ENCODE data around the gene DEF6.
"Not testable (repeated sequence)": the region's sequence is repeated elsewhere in the genome, so short reads cannot be mapped to it uniquely, and the experiment has no call there.

The DEF6 gene

GRCh38 chr6:35332074-35332887, 34.7 kb downstream of the DEF6 start:
- in situ Hi-C loops (cut with MboI; ENCODE audit: low sequenced_read_pairs), result not testable (repeated sequence)

DNA sequence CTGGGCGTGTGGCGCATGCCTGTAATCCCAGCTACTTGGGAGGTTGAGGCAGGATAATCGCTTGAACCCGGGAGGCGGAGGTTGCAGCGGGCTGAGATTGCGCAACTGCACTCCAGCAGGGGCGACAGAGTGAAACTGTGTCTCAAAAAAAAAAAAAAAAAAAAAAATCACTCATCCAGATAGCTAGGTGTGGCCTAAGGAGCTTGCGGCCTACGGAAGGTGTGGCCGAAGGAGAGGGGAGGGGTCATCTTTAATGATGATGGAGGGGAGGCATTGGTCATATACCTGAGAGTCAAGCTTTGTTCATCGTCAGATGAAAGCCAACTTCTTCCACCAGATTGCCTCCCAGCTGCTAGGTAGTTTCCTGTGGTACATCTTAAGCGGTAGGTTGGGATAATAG, 43.9 kb downstream of the DEF6 start:
- in situ Hi-C loops (cut with MboI; ENCODE audit: low sequenced_read_pairs), result loop anchor here (10.0 kb wide), 1 partner anchor 103 kb away; no protein-coding TSS in a partner anchor

GRCh38 chr6:35342258-35343091, 44.9 kb downstream of the DEF6 start, which contains the start of gene PPARD:
Gene PPARD, plus strand, starts transcription at chr6:35342558. Its CDS starts 68,530 bp downstream, at chr6:35411088.
- in situ Hi-C loops (cut with MboI; ENCODE audit: low sequenced_read_pairs), result loop anchor here (10.0 kb wide), 1 partner anchor 102 kb away; no protein-coding TSS in a partner anchor

DNA sequence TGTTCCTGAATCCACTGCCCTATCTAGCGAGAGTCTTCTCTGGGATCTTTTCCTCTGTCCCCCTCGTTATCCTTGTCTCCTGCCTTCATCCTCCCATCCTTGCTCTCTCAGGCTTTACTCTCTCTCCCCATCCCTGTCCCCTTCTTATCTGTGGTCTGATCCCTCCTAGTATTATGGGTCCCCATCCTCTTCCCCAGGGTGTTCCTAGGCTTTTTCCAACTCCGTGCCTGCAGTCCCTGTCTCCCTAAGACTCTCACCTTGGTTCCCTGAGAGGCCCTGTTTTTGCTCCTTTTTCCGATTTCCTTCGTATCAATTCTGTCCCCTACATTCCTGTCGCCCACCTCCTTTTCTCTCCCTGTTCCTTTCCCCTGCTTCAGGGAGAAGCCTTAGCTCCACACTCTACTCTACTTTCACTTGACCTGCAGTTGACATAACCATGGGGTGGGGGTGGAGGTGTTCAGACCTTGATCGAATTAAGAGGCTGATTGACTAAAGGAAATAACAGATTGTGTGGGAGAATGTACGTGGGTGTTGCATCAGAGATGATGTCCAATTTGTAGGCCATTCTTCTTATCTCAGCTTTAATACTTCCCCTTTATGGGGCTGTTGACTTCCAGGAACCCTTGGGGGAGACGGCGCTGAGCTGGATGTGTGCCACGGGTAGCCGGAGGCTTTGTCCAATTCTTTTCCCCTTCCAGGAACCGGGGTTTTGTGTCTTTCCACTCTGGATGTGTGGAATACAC, 45.6 kb downstream of the DEF6 start:
- in situ Hi-C loops (cut with MboI; ENCODE audit: low sequenced_read_pairs), result loop anchor here (10.0 kb wide), 1 partner anchor 102 kb away; no protein-coding TSS in a partner anchor

GRCh38 chr6:35343835-35344550, 46.4 kb downstream of the DEF6 start:
- in situ Hi-C loops (cut with MboI; ENCODE audit: low sequenced_read_pairs), result loop anchor here (10.0 kb wide), 1 partner anchor 101 kb away; no protein-coding TSS in a partner anchor

GRCh38 chr6:35351422-35351821, 53.8 kb downstream of the DEF6 start:
- in situ Hi-C loops (cut with MboI; ENCODE audit: low sequenced_read_pairs), result no loop called here

- in situ Hi-C loops (cut with MboI; ENCODE audit: low sequenced_read_pairs), result no loop called here
Observed at GRCh38 chr6:35352735-35353134, 55.1 kb downstream of the DEF6 start.

GRCh38 chr6:35354361-35355135, 56.9 kb downstream of the DEF6 start:
- in situ Hi-C loops (cut with MboI; ENCODE audit: low sequenced_read_pairs), result no loop called here

GRCh38 chr6:35356391-35356790, 58.8 kb downstream of the DEF6 start:
- in situ Hi-C loops (cut with MboI; ENCODE audit: low sequenced_read_pairs), result no loop called here

DNA sequence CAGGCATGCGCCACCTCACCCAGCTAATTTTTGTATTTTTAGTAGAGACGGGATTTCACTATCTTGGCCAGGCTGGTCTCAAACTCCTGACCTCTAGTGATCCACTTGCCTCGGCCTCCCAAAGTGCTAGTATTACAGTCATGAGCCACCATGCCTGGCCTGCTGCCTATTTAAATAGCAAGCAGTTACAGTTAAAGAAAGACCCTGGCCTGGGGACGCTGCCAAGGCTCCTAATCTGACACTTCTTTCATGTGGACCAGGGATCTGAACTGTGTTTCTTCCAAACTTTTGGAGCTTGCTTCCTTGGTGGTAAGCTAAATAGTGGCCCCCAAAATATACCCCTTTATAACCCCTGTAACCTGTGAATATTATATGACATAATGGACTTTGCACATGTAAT, 60.1 kb downstream of the DEF6 start:
- in situ Hi-C loops (cut with MboI; ENCODE audit: low sequenced_read_pairs), result no loop called here

DNA sequence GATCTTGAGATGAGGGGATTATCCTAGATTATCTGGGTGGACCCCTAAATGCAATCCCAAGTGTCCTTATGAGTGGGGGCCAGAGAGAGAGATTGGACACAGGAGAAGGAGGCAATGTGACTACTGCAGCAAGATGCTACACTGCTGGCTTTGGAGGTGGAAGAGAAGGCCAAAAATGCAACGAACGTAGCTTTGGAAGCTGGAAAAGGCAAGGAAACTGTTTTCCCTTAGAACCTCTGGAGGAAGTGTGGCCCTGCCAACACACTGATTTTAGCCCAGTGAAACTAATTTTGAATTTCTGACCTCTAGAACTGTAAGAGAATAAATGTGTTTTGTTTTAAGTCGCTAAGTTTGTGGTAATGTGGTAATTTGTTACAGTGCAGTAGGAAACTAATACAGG, 60.5 kb downstream of the DEF6 start:
- in situ Hi-C loops (cut with MboI; ENCODE audit: low sequenced_read_pairs), result no loop called here

DNA sequence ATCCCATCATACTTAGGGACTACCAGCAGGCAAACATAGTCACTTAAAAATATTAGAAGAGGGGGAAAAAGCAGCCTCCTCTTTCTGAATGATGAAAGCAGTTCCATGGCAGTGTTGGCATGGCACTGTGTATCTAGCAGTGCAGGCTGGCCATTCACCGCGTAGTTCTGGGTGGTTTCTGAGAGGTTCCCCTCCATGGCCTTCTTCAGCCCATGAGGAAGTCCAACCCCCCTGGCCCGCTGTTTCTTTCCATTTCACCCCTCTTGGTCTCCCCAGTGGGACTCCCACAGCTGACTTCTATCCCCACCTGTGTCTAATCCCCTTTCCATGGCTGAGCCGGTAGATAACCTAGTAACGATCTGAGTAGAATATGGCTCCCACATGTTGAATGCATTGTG, 61.7 kb downstream of the DEF6 start:
- in situ Hi-C loops (cut with MboI; ENCODE audit: low sequenced_read_pairs), result no loop called here

DNA sequence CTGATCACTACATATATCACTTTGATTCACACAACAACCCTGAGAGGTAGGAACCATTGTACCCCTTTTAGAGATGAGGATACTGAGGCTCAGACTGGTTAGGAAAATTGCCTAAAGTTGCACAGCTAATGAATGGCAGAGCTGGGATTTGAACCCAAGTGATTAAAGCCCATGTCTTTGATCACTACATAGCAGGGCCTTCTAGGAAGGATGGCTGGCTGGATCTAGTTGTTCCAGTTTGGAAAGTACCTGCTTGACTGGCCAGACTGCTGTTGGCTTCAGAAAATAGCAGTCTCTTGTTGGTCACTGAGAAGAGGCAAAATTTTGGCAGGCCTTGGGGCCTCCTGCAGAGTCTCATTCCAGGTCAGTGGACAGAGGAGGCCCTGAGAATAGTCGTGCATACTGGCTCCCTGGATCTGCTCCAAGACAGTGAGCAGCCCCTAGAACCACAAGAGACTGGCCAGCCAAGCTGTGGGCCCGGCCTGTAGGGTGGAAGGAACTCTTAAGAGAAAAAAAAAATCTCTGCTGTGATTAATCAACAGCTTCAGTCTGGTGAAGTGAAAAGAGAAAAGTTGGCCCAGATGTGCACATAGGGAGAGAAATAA, 62.2 kb downstream of the DEF6 start:
- in situ Hi-C loops (cut with MboI; ENCODE audit: low sequenced_read_pairs), result no loop called here

- in situ Hi-C loops (cut with MboI; ENCODE audit: low sequenced_read_pairs), result no loop called here
Observed at GRCh38 chr6:35360349-35361138, 62.9 kb downstream of the DEF6 start.

DNA sequence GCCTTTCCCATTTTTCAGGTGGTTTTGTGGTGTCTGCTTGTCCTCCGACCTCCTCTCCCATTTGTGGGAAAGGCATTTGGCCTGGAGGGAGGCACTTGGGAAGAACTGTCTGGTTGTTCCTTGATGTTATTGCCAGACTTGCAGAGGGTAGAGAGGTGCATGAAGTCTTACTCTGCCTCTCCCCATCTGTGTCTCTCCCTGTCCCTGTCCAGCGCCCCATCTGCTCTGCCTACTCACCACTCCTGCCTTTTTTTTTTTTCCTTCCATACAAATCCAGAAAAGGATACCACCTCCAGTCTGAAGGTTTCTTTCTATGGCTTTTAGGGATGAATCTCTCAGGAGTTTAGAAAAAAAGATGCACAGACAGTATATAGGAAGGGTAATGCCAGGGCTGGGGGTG, 64.6 kb downstream of the DEF6 start:
- in situ Hi-C loops (cut with MboI; ENCODE audit: low sequenced_read_pairs), result no loop called here

DNA sequence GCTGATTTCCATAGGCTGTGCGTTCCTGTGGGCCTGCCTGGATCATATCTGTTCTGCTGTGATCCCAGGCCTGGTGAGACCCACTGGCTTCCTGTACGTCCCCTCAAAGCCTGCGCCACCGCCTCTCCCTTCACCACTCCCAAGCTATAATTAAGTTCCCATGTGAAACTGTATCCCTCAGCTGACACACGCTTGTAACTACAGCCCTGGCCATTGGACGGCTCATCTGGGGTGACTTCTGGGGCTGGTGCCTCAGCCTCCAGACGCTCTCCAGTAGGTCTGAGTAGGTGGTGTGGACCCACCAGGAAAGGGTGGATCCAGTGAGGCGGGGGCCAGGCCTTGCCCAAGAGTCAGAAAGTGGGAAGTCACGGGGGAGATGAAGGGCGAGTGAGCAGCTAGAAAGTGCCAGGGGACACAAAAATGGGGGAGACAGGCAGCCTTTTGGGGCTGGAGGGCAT, 65.7 kb downstream of the DEF6 start:
- in situ Hi-C loops (cut with MboI; ENCODE audit: low sequenced_read_pairs), result no loop called here

- in situ Hi-C loops (cut with MboI; ENCODE audit: low sequenced_read_pairs), result no loop called here
Observed at GRCh38 chr6:35365594-35366203, 68.1 kb downstream of the DEF6 start.

GRCh38 chr6:35366204-35366596, 68.6 kb downstream of the DEF6 start:
- in situ Hi-C loops (cut with MboI; ENCODE audit: low sequenced_read_pairs), result no loop called here
